Upper lobe of left lung (tissue), 6 donors: ENCODE results near the gene EIF3F. TPM values are rescaled to one million over a fixed set of nuclear protein-coding genes. Genes with fewer than 3 reads are reported as not detected.

Source experiments
- ATAC-seq, 2 donors: fragments of 200-7000 bp; cut with Tn5 transposase; one replicate each; pipeline ENCODE4 v1.9.1; 2022; ENCODE audit warnings: mild to moderate bottlenecking in 2 of 2, moderate library complexity in 2 of 2; ENCODE audit not compliant: low FRiP score in 2 of 2
- DNase-seq, 2 donors: peaks; one replicate each; pipeline ENCODE4 v3.0.0-alpha.2; 2019 to 2020
- H3K27ac ChIP-seq, 4 donors: fragments of 200-600 bp; sonication (generic); one replicate each; pipeline ENCODE4 v1.5.1; 2016 to 2019
- H3K27me3 ChIP-seq, 4 donors: fragments of 200-600 bp; sonication (generic); one replicate each; pipeline ENCODE4 v1.5.1; 2017 to 2019
- H3K36me3 ChIP-seq, 4 donors: fragments of 200-600 bp; sonication (generic); one replicate each; pipeline ENCODE4 v1.5.1; 2016 to 2019
- H3K4me1 ChIP-seq, 4 donors: fragments of 200-600 bp; sonication (generic); one replicate each; pipeline ENCODE4 v1.5.1; 2018 to 2019
- H3K4me3 ChIP-seq, 4 donors: fragments of 200-600 bp; sonication (generic); one replicate each; pipeline ENCODE4 v1.5.1; 2017 to 2019; ENCODE audit warnings: mild to moderate bottlenecking in 2 of 4, moderate library complexity in 1 of 4
- H3K9me3 ChIP-seq, 4 donors: fragments of 200-600 bp; sonication (generic); one replicate each; pipeline ENCODE4 v1.5.1; 2018 to 2019
- EP300 ChIP-seq, 4 donors: sonication (generic); formaldehyde crosslinking; IDR thresholded peaks; one replicate each; pipeline ENCODE4 v1.5.1; 2017; ENCODE audit warnings: antibody characterized with exemption in 4 of 4, control low read depth in 2 of 4
- POLR2A ChIP-seq, 4 donors: fragments of 450-650 bp; IDR thresholded peaks; one replicate each; pipeline ENCODE4 v1.5.1; 2016 to 2017; ENCODE audit warnings: antibody characterized with exemption in 4 of 4, mild to moderate bottlenecking in 2 of 4
- POLR2AphosphoS5 ChIP-seq, 2 donors: sonication (generic); formaldehyde crosslinking; IDR thresholded peaks; one replicate each; pipeline ENCODE4 v1.5.1; 2017; ENCODE audit warnings: antibody characterized with exemption in 2 of 2
- WGBS, 2 donors: methylation state at CpG; one replicate each; pipeline ENCODE4 v1.1.5; 2017 to 2018; 5-methylcytosine and 5-hydroxymethylcytosine counted together
- total RNA-seq, 6 donors: library from RNA; depleted of rRNA in 4 of 6; stranded (reverse); fragments of >200 nt in 4 of 6; gene quantifications; one replicate each; pipeline versions ENCODE4 v1.1.0 to v1.2.1, GENCODE V29; 2016 to 2021
- TF ChIP-seq, protein P1 (sequence below), 6 experiments: fragments of 450-650 bp in 4 of 6; fragments of 200-600 bp in 2 of 6; sonication (generic) in 2 of 6; IDR thresholded peaks; one replicate each; pipeline ENCODE4 v1.5.1; 2016 to 2019; ENCODE audit warnings: antibody characterized with exemption in 6 of 6
- donor health status: DM: no; HTN: no; CAD: no; lungs with moderate emphysema.
- donor health status: DM: no; HTN: yes; CAD: no; lungs with severe emphysema.

Gene EIF3F, protein sequence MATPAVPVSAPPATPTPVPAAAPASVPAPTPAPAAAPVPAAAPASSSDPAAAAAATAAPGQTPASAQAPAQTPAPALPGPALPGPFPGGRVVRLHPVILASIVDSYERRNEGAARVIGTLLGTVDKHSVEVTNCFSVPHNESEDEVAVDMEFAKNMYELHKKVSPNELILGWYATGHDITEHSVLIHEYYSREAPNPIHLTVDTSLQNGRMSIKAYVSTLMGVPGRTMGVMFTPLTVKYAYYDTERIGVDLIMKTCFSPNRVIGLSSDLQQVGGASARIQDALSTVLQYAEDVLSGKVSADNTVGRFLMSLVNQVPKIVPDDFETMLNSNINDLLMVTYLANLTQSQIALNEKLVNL
- 100 to 1,000 TPM; 135 to 321 (median 235) TPM for total RNA-seq

DNA sequence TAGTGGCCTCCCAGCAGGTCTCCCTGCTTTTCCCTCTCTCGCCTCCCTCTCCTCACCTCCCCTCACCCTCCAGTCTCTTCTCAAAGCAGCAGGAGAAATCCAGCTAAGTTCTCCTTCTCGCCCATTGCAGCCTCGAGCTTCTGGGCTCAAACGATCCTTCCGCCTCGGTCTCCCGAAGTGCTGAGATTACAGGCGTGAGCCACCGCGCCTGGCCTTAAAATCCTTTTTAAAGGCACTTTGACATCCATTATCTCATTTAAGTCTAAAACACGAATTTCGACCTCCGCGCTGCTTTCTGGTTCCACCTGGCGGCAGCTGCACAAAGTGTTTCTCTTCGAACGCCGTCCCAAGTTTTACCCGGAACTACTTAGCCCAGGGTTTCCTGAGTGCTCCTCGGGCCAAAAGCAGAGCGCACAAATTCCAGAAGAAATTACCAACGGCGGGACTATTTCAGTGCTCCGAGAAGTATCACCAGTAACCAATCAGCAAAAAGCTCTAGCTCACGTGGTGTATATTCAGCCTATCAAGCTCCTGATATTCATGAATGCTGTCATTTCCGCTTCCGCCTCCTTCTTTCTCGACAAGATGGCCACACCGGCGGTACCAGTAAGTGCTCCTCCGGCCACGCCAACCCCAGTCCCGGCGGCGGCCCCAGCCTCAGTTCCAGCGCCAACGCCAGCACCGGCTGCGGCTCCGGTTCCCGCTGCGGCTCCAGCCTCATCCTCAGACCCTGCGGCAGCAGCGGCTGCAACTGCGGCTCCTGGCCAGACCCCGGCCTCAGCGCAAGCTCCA is at the start of gene EIF3F:
EIF3F (plus strand) TSS at position 570 of the 792 bp plus-strand sequence; CDS start at position 586, 16 bp downstream.
- Histone ChIP-seq H3K4me3 (peak within 1 kb of the TSS; percentile 58 to 79 (median 78)), H3K9me3 (no peaks in the 10 kb centered on the region), H3K27me3 (no peaks in the 10 kb centered on the region), H3K4me1 (peaks cover 25 to 41% (median 32%) of the 10 kb centered on the region in 4 donors), H3K27ac (peak within 1 kb of the TSS; percentile 73 to 88 (median 85)), H3K36me3 (peaks cover 0 to 20% (median 4%) of the 10 kb centered on the region in 4 donors)
- peak; percentile 91 to 93 for DNase-seq
- WGBS, 2 donors, result 1 to 2% methylated on average over 23 to 47 of the region's 47 CpGs
- TF ChIP-seq, protein P1, sequence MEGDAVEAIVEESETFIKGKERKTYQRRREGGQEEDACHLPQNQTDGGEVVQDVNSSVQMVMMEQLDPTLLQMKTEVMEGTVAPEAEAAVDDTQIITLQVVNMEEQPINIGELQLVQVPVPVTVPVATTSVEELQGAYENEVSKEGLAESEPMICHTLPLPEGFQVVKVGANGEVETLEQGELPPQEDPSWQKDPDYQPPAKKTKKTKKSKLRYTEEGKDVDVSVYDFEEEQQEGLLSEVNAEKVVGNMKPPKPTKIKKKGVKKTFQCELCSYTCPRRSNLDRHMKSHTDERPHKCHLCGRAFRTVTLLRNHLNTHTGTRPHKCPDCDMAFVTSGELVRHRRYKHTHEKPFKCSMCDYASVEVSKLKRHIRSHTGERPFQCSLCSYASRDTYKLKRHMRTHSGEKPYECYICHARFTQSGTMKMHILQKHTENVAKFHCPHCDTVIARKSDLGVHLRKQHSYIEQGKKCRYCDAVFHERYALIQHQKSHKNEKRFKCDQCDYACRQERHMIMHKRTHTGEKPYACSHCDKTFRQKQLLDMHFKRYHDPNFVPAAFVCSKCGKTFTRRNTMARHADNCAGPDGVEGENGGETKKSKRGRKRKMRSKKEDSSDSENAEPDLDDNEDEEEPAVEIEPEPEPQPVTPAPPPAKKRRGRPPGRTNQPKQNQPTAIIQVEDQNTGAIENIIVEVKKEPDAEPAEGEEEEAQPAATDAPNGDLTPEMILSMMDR (IDR thresholded peaks at IDR 0.05), result peak; percentile 77 to 92 (median 88)
- TF ChIP-seq POLR2AphosphoS5 (IDR thresholded peaks at IDR 0.05), result peak; percentile 52 to 65
- TF ChIP-seq POLR2A (IDR thresholded peaks at IDR 0.05), result peak in 3 of 4 donors; percentile 51 to 60 (median 56)
- no peak for TF ChIP-seq EP300 (IDR thresholded peaks at IDR 0.05)
- peak; percentile 99 for ATAC-seq

DNA sequence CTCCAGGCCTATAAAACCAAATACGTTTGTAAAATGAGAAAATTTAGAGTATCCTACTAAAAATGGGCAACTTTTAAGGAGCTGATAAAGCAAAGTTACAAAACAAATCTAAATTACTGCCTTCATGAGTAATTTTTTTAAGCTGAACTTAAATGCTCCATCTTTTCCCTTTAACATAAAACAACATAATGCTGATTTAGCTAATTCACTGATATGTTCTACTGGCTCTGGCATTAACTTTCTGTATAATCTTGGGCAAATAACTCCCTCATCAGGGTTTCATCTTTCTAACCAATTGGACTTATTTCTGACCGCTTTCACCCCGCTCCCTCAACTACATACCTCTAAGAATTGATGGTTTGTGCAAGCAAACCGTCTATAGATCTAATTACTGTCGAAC is 46.0 kb upstream of the EIF3F start:
- 56 to 74% methylated on average over 5 of the region's 5 CpGs for WGBS, 2 donors
- Histone ChIP-seq H3K4me1 (no peaks in the 10 kb centered on the region), H3K36me3 (no peaks in the 10 kb centered on the region), H3K27ac (no peak overlapping the region), H3K9me3 (peaks cover 8 to 23% (median 10%) of the 10 kb centered on the region in 4 donors), H3K4me3 (no peak overlapping the region), H3K27me3 (no peaks in the 10 kb centered on the region)
- TF ChIP-seq EP300 (IDR thresholded peaks at IDR 0.05) (no peak), POLR2AphosphoS5 (IDR thresholded peaks at IDR 0.05) (no peak), POLR2A (IDR thresholded peaks at IDR 0.05) (no peak)
- TF ChIP-seq, protein P1 (IDR thresholded peaks at IDR 0.05), result no peak
- ATAC-seq (no peak), DNase-seq (no peak)

DNA sequence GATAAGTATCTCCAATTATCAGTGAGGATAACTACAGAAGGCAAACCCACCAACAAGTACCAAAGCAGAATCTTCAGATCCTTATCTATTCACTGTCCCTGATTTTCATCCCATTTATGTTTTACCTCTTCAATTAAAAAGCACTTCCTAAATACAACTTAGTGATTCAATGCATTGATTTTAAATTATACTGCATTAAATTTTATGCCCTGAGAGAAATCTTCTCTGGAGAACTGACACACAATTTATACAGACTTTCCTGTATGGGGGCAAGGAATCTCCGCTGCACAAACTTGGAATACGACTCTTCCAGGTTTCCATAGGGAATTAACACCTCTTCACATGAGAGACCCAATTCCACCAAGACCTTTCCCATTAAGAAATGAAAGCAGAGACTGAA is 45.5 kb upstream of the EIF3F start, which contains the start of gene OR10A3:
OR10A3 (minus strand) TSS at position 101 of the 400 bp plus-strand sequence. CDS start 2,188 bp downstream, outside the sequence.
- Histone ChIP-seq H3K27me3 (no peaks in the 10 kb centered on the region), H3K9me3 (peaks cover 8 to 23% (median 10%) of the 10 kb centered on the region in 4 donors), H3K4me3 (no peak within 1 kb of the TSS), H3K36me3 (no peaks in the 10 kb centered on the region), H3K4me1 (no peaks in the 10 kb centered on the region), H3K27ac (no peak within 1 kb of the TSS)
- TF ChIP-seq POLR2AphosphoS5 (IDR thresholded peaks at IDR 0.05), result no peak
- TF ChIP-seq, protein P1 (IDR thresholded peaks at IDR 0.05), result no peak
- no peak for TF ChIP-seq EP300 (IDR thresholded peaks at IDR 0.05)
- no peak for TF ChIP-seq POLR2A (IDR thresholded peaks at IDR 0.05)
- 77 to 79% methylated on average over 2 of the region's 2 CpGs for WGBS, 2 donors
- no peak for DNase-seq
- ATAC-seq, result no peak

DNA sequence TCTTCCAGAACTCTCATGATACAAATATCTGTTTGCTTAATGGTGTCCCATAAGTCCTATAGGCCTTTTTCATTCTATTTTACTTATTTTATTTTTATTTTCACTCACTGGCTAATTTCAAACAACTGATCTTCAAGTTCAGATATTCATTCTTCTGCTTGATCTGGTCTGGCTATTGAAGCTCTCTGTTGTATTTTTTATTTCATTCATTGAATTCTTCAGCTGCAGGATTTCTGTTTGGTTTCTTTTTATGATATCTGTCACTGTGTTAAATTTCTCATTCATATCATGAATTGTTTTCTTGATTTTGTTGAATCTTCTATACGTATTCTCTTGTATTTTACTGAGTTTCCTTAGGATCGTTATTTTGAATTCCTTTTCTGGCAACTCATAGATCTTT is 43.0 kb upstream of the EIF3F start:
- no peak for TF ChIP-seq POLR2A (IDR thresholded peaks at IDR 0.05)
- no peak for TF ChIP-seq POLR2AphosphoS5 (IDR thresholded peaks at IDR 0.05)
- TF ChIP-seq, protein P1 (IDR thresholded peaks at IDR 0.05), result no peak
- no peak for TF ChIP-seq EP300 (IDR thresholded peaks at IDR 0.05)
- no peak for ATAC-seq
- Histone ChIP-seq H3K4me3 (no peak overlapping the region), H3K27me3 (no peaks in the 10 kb centered on the region), H3K36me3 (no peaks in the 10 kb centered on the region), H3K4me1 (no peaks in the 10 kb centered on the region), H3K9me3 (peaks cover 8 to 23% (median 10%) of the 10 kb centered on the region in 4 donors), H3K27ac (no peak overlapping the region)
- DNase-seq, result no peak
- 86 to 91% methylated on average over 2 of the region's 2 CpGs for WGBS, 2 donors
